GM19023 (cell line): ENCODE data around the gene ALX4.

Experiments
- ATAC-seq: cut with Tn5 transposase; IDR thresholded peaks from one replicate; pipeline ENCODE4 v1.9.1; 2021; ENCODE audit warnings: mild to moderate bottlenecking, moderate library complexity; ENCODE audit not compliant: unreplicated experiment

Gene ALX4

DNA sequence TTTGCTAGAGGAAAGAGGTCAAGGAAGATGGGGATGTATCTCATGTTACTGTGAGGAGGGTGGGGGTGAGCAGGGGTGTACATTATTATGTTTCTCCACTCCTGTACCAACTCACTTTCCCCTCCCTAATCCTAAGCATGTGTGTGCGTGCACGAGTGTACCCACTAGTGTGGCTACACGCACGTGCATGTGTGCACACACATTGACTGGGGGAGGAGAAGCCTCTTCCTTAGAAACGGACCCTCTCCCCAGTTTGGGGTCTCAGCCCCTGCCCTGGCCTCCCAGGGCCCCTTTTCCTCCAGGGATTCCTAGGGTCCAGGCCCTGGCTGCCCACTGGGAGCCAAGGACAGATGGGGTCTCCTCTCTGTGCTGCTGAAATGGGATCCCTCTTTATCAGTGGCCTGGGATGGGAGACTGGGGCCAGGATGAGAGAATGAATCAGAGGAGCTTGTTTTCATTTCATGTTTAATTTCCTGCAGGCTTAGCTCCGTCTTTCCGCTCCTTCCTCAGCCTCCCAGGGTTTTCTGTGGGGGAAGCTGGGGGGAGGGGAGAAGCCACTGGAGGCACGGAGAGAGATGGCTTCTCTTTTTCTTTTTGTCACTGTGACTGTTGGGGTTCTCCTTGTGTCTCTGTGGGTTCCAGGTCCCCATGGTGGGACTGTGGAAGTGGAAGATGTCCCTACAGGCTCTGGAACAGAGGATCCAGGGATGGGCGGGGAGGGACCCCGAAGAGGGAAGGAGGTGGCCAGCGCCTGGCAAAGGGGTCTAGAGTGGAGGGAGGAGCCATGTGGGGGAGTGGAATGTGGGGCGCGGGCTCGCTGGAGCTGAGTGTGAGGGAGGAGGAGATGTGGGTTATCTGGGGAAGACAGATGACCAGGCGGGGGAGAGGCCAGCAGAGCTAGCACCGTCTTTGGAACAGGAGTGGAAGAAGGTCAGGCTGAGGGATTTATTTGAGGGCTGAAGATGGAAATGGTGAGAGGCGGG lies 40.3 kb downstream of the ALX4 start:
- no peak for ATAC-seq

DNA sequence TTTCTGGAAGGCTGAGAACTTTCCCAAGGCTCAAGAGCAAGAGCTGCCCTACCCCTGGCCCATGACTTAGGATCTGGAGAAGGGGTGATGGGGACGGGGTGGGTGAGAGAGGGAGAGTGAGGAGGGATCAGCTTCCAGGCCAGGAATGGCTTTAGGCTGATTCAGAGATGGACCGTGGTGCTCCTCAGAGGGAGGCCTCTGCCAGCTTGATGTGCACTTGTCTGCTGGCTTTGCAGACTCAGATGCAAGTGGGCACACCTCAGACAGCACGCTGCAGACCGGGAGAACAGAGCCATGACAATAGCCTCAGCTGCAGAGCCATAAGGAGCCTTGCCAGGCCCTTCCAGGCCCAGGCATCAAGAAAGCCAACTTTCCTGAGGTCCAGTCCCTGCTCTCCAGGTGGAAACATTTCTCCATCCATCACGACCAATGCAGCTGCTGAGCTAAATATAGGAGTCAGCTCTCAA lies 41.3 kb downstream of the ALX4 start:
- ATAC-seq: no peak

DNA sequence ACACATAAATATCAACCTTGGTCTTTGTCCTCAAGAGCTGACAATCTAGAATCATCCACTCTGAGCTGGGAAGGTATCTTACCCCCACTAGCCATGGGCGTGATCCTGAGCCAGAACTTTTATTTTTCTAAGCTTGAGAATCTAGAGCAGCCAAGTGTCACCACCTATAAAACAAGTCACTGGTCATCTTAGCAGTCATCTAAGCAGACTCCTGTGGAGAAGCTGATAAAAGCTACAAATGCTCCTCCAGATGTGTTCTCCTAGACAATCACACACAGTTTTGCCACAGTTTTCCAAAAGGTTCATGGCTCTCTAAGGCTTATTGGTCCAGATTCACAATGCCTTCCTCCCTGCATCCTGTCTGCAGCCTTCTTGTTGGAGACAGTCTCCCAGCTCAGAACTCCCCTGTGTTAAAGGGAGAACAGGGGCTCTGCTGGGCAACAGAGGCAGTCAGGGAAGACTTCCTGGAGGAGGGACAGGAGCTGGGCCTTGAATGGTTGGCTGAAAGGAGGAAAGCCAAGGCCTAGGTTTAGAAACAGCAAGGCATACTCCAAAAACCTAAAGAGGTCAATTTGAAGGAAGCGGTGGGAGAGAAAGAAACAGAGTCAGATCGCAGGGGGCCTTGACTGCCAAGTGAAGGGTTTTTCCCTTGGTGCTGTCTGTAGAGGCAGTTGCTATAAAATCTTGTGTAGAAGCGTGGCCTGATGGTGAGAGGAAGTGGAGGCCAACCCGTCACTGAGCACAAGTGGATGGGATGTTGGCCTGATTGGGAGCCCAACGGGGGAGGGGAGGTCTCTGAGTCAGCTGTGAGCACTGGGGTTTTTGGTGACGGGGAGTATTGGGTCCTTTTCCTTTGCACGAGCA lies 42.0 kb downstream of the ALX4 start:
- no peak for ATAC-seq

DNA sequence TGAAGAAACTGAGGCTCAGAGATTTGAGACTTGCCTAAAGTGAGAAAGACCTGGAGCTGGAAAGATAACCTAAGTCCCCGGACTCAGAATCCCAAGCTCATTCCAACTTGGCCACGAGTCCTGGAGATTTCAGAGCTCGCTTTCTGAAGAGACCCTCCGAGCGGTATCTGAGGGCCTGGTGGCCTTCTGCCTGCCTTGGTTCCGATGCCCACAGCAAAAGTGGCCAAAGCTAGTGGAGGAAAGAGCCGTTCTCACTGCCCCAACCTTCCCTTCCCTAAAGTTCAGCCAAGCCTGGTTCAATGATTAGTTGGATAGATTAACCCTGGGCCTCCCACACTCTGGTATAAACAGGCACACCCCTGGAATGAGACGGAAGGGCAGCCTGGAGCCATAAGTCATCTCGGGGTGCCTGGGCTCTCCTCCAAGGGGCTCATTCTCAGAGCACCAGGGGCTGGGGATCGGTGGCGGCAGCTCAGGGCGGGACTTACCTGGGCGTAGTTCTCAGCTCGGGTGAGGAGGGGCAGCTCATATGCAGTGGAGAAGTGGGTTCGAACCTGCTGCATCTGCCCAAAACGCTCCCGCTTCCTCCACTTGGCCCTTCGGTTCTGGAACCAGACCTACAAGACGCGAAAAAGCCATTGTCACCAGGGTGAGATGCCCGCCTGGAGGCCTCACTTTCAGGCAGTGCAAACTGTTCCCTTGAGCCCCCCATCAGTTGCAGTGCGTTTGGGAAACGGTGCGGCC lies 42.8 kb downstream of the ALX4 start:
- no peak for ATAC-seq

DNA sequence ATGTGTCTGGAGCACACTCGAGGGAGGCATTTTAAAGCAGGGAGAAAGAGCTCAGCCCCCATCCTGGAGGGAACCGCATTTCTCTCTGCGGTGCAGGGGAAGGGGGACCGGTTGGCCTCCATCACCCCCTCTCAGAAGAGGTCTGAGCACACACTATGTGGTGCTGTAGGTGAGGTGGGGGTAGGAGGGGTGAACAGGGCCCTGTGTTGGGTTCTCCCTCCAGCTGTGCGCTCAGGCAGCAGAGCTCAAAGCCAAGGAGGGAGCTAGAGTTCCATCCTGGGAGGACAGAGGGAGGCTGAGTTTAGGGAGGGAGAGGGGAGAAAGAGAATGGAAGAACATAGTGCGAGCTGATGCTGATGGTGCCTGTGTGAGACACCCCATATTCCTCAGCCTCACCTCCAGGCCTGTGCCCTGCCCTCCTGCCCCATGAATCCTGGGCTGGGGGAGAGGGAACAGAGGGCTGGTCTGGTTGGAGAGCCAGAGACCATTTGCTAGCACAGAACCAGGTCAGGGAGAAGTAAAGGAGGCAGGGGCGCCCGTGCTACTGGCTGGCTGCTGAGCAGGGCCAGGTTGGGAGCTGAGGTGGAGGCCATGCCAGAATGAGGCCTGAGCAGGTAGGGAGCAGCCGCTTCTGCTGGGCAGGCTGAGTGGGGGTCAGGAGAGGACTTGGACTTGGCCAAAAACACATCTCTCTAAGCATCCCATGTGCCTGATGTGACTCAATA lies 43.7 kb downstream of the ALX4 start:
- no peak for ATAC-seq

DNA sequence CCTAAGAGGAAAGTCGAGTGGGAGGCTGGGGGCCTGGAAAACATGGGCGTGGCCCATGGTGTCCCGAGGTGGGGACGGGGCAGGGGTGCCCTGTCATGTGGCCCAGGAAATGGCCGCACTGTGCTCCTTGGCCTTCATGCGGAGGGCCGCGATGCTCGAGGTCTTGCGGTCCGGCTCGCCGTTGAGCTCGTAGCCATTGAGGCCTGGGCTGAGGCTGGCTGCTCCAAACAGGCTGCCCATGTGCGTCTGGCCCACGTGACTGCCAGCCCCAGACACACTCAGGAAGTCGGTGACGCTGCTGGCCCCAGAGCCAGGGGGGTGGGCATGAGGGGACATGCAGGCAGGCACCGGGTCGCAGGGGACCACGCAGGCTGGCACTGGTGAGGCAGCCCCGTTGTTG lies 45.2 kb downstream of the ALX4 start:
- ATAC-seq: no peak

DNA sequence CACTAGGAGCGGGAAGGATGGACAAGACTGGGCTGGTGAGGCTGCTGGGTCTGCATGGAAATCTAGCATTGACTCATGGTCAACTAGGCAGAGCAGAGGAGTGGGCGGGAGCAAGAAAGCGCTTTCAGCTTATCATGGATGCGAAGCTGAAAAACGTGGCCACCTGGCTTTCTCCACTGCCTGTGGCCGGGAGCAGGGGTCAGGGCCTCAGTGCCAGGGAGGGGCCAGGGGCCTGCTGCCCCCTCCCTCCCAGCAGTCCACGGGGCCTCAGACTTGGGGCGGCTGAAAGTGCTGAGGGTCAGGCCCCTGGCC lies 45.5 kb downstream of the ALX4 start:
- ATAC-seq: no peak

- ATAC-seq: no peak
These were observed 46.1 kb downstream of the ALX4 start for GRCh38 chr11:44263738-44264437.

DNA sequence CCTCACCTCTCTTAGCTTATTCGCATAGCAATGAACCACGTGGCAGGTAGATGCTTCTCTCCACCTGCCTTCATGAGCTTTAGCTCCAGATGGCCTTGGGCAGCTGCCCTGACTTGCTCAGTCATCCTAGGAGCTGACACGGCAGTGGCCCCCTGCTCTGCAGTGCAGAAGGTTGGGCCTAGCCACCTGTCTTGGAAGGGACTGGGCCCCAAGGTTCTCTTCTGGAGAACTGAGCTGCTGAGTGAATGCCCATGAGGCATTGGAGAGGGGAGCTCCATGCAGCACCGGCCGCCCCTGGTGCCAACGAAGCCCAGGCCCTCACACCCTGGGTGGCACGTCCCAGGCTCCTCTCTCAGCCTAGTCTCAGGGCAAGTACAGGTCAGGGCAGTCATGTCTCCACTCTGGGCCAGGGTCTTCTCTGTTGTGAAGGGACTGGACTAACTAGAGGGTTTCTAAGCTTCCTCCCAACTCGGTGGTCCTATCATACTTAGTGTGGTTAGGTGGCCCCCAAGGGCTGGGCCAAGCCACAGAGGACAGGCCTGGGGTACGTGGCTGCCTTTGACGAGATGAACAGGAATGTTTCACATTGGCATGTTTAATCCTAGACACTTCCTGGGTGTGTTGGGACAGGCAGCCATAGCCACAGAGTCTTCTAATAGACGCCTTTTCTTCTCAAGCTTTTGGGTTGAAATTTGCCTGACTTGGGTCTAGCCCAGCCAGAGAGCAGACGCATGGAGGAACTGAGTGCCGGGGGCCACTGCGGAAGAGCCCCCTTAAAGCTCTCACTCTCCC lies 47.9 kb downstream of the ALX4 start:
- no peak for ATAC-seq

DNA sequence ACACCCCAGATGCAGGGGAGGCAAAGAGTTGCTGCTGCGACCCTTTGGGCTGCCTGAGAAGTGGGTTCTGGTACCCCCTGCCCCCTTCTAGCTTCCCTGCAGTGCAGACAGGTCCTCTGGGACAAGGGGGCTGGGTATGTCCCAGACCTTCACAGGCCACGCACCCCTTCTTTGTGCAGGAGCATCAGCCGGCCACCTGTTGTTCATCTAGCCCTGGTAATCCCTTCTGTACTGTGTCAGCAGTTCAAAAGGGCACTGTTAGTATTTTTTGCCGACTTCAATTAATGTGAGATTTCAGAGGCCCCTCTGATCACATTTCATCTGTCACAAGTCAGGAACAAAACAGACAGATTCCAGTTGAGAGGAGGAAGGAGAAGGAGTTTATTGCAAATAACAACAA lies 49.9 kb downstream of the ALX4 start:
- no peak for ATAC-seq

DNA sequence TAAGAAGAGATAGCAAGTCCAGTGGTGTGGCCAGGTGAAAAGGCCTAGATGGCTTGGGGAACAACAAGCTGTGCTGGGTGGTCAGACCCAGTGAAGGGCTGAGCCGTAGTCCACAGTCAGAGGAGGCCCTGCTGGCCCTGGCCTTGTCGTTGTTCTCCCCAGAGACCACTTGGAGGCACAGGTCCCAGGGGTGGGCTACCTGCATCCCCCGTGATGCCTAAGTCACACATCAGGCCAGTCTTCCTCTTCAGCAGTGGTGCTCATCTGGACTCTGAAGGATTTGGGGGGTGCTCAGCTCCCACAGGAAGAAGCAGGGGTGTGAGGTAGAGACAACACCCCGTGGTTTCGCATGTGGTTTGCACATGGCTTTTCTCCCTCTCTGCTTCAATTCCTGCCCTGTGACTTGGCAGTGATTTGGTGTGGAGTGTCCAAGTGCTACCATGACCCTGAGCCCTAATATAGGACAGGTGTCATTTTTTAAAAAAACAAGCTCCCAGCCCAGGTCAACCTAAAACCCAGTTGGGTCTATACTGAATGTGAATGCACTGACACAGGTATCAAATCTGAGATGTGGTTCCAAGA lies 51.0 kb downstream of the ALX4 start:
- no peak for ATAC-seq

DNA sequence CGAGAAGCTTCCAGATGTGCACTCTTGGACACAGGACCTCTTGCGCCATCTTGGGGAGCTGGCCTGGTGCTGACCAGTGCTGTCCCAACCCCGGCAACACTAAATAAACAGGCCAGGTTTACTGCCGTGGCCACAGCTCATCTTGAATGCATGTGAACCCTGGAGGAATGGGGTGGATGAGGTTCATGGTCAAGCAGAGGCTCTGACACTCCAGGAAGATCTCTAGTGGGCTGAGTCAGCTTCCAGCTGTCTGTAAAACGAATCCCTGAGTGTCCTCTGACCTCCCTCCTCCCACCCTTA lies 51.8 kb downstream of the ALX4 start:
- ATAC-seq: no peak

DNA sequence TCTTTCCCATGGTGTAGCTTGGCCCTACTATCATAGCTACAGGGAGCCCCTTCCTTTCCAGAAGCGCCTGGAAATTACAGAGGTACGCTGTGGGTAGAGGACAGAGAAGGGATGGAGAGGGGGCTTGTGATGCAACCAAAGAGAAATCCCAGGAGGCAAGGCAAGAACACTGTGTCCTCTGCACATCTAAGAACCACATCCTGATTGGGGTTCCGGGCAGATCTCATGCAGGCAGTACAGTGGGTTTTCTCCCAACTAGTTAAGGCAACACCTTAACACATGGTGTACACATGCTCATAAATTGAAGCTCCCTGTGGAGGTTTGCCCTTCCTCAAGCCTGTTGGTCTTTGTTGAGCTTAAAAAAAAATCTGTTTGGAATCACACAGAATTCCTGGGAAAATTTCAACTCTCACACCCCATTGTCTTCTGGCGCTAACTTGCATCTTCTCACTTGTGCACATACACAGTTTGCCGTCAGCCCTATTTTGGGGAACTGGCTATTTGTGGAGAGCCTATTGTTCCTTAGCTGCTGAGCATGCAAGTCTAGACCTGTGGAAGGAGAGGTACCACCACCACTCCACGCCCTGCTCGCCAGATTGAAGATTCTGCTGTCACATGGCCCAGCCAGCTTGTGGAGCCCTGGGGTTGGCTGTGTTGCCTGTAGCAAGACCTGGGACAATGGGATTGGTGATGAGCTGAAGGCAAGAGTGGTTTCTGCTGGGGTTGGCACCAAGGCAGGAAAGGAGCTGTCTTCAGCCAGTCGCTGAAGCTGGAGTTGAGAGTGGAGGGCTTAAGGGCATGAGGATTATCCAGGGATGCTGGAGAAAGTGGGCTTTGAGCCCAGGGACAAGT lies 52.4 kb downstream of the ALX4 start:
- ATAC-seq: no peak

DNA sequence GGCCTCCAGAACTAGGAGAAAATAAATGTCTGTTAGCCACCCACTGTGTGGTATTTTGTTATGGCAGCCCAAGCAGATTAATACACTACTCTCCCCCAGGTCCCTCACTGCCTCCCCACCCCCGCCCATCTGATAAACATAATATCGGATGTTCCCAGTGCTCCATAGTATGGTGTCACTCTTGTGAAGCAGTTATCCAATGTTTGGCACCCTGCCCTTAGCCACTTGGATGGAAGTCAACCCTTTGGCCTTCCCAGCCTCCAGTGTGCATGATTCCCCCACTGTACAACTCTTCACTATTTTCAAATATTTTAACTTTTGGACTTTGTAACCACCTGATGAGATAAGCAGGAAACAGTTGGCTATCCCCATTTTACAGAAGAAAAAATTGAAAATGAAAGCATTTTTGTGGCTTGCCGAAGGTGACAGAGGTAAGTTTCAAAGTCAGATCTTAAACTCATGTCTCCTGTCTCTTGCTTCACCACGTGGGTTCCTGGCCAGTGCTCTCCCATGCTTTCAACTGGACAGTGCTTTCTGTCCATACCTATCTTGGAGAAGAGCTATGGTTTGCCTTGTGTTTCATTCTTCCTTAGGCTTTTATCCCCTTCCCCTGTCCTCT lies 53.2 kb downstream of the ALX4 start:
- no peak for ATAC-seq

DNA sequence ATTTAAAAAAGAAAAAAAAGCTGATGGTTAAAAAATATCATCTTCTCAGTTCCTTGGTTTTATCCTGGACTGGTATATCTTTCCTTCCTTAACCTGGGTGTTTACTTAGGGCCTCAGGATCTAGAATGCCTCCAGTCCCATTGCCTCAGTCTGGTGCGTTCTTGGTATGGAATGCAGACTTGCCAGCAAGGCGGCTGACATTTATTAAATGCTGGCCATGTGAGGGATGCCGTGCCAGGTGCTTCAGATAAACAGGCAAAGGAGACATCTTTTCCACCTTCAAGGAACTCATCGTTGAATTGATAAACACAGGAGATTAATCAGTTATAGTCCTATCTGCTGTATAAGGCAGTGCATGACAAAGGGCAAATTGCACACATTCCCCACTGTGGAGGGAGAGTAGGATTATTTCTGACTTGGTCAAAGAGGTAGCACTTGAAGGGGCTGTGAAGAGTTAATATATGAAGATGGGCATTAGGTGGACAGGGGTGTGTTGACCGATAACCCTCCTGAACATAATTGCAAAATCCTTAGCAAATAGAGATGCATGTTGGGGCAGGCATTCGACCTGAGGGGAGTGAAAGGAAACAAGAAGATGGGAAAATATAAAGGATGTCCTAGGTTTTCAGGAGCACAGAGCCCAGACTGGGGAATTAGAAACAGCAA lies 54.4 kb downstream of the ALX4 start:
- ATAC-seq: no peak

- no peak for ATAC-seq
These were observed 56.8 kb downstream of the ALX4 start for GRCh38 chr11:44252999-44253602.

- no peak for ATAC-seq
These were observed 59.5 kb downstream of the ALX4 start for GRCh38 chr11:44250421-44250820.
